ENCODE data around the gene CST9. TPM values are rescaled to one million over a fixed set of nuclear protein-coding genes. Genes with fewer than 3 reads are reported as not detected.
A peak's percentile ranks its signal among the peaks of the same experiment; 100 is the strongest.

Gene CST9
- total and polyA plus RNA-seq, 2 of the 13 experiments (the other 11 are each of a cell fraction or from before 2014, with no cell fraction given), result 0.07 TPM; not detected in 1

- TF ChIP-seq ZFX (CRISPR knock-in tag; IDR thresholded peaks at IDR 0.05; ENCODE audit: low read depth) (peak; percentile 67), ZNF333 (CRISPR knock-in tag; IDR thresholded peaks at IDR 0.05; ENCODE audit: borderline replicate concordance) (no peak), JUN (CRISPR knock-in tag; IDR thresholded peaks at IDR 0.05) (0 out of 2 replicates have a peak, but pooled peaks have one; percentile 16), HDAC1 (CRISPR knock-in tag; IDR thresholded peaks at IDR 0.05) (peak; percentile 81), RELA (CRISPR knock-in tag; IDR thresholded peaks at IDR 0.05) (no peak), ZNF335 (CRISPR knock-in tag; IDR thresholded peaks at IDR 0.05) (no peak), ZNF574 (CRISPR knock-in tag; IDR thresholded peaks at IDR 0.05) (peak; percentile 73), ZNF615 (CRISPR knock-in tag; IDR thresholded peaks at IDR 0.05; ENCODE audit: borderline replicate concordance) (no peak), TEAD3 (CRISPR knock-in tag; optimal IDR thresholded peaks at IDR 0.05; ENCODE audit: borderline replicate concordance) (peak; percentile 62), PHF8 (CRISPR knock-in tag; IDR thresholded peaks at IDR 0.05) (peak; percentile 50; the same call in 1 of the 2 replicates), AHR (CRISPR knock-in tag; IDR thresholded peaks at IDR 0.05) (no peak; the same call in 1 of the 2 replicates), ZNF644 (CRISPR knock-in tag; IDR thresholded peaks at IDR 0.05; ENCODE audit: low read depth) (peak; percentile 44; the same call in 1 of the 2 replicates), HOXA9 (CRISPR knock-in tag; IDR thresholded peaks at IDR 0.05; ENCODE audit: borderline replicate concordance) (0 out of 2 replicates have a peak, but pooled peaks have one; percentile 35), HMGXB4 (CRISPR knock-in tag; IDR thresholded peaks at IDR 0.05; ENCODE audit: borderline replicate concordance in 1 of 2, low read depth in 1 of 2) (0 out of 4 replicates have a peak, but pooled peaks have one; percentile 15 to 54), MLXIP (CRISPR knock-in tag; IDR thresholded peaks at IDR 0.05; ENCODE audit: borderline replicate concordance) (peak; percentile 90; the same call in 1 of the 2 replicates), ARID4A (CRISPR knock-in tag; IDR thresholded peaks at IDR 0.05; ENCODE audit: borderline replicate concordance) (no peak; the same call in 1 of the 2 replicates)
Observed at GRCh38 chr20:23586735-23587525, 18.8 kb downstream of the CST9 start (continued).

Measured in HepG2 (cell line).